IMR-90 (cell line): ENCODE results near the gene HRAS.

Source experiments
- CEBPB ChIP-seq: IDR thresholded peaks from 2 replicates; pipeline ENCODE4 v1.6.1; 2012; ENCODE audit warnings: low read depth, low read length, improper control_type of control experiment
- CTCF ChIP-seq: conservative IDR thresholded peaks from 2 replicates; pipeline ENCODE4 v1.5.1; 2012; ENCODE audit warnings: mild to moderate bottlenecking, low read depth, low read length, improper control_type of control experiment
- FOS ChIP-seq: fragments of 150-350 bp; IDR thresholded peaks from 2 replicates; pipeline ENCODE4 v1.6.1; 2016; ENCODE audit warnings: low read depth, low read length
- MAFK ChIP-seq: IDR thresholded peaks from 2 replicates; pipeline ENCODE4 v1.6.1; 2012; ENCODE audit warnings: low read depth, low read length, improper control_type of control experiment
- POLR2A ChIP-seq: IDR thresholded peaks from 2 replicates; pipeline ENCODE4 v1.6.1; 2012; ENCODE audit warnings: mild to moderate bottlenecking, low read depth, low read length
- RAD21 ChIP-seq: IDR thresholded peaks from 2 replicates; pipeline ENCODE4 v1.6.1; 2012; ENCODE audit warnings: low read length, improper control_type of control experiment
- RCOR1 ChIP-seq: IDR thresholded peaks from 2 replicates; pipeline ENCODE4 v1.6.1; 2012; ENCODE audit warnings: mild to moderate bottlenecking, low read length, improper control_type of control experiment; ENCODE audit not compliant: insufficient replicate concordance
- RFX5 ChIP-seq: IDR thresholded peaks from 2 replicates; pipeline ENCODE4 v1.8.0; 2012; ENCODE audit warnings: low read depth, mild to moderate bottlenecking, low read length, moderate library complexity
- SMC3 ChIP-seq: fragments of 150-350 bp; IDR thresholded peaks from 2 replicates; pipeline ENCODE4 v1.6.1; 2016; ENCODE audit warnings: low read depth, mild to moderate bottlenecking, antibody characterized with exemption, low read length, moderate library complexity
- USF2 ChIP-seq: fragments of 150-350 bp; IDR thresholded peaks from 2 replicates; pipeline ENCODE4 v1.6.1; 2017; ENCODE audit warnings: mild to moderate bottlenecking, antibody characterized with exemption, low read length, low read depth

- TF ChIP-seq RFX5 = no peak
- no peak for TF ChIP-seq FOS
- TF ChIP-seq CTCF = no peak
- no peak for TF ChIP-seq POLR2A
- no peak for TF ChIP-seq RAD21
- no peak for TF ChIP-seq USF2
- no peak for TF ChIP-seq SMC3
- TF ChIP-seq RCOR1 = no peak
- TF ChIP-seq CEBPB = no peak
- TF ChIP-seq MAFK = no peak
Measured at GRCh38 chr11:534396-535209, 773 bp downstream of the HRAS start.
